Lower lobe of right lung (tissue), 2 donors: ENCODE measurements around the gene AMD1. TPM values are rescaled to one million over a fixed set of nuclear protein-coding genes. Genes with fewer than 3 reads are reported as not detected.

Experiments used
- ATAC-seq, 2 donors: fragments of 200-7000 bp; cut with Tn5 transposase; one replicate each; pipeline ENCODE4 v1.9.1; 2020 to 2022; ENCODE audit warnings: mild to moderate bottlenecking in 2 of 2, moderate library complexity in 2 of 2
- DNase-seq: peaks from one replicate; pipeline ENCODE4 v3.0.0-alpha.2; 2020
- H3K27ac ChIP-seq: fragments of 200-600 bp; one replicate; pipeline ENCODE4 v1.8.0; 2022
- H3K27me3 ChIP-seq: fragments of 200-600 bp; one replicate; pipeline ENCODE4 v1.8.0; 2022; ENCODE audit warnings: low read depth
- H3K36me3 ChIP-seq: fragments of 200-600 bp; one replicate; pipeline ENCODE4 v1.8.0; 2022; ENCODE audit warnings: mild to moderate bottlenecking
- H3K4me1 ChIP-seq: fragments of 200-600 bp; one replicate; pipeline ENCODE4 v1.8.0; 2022
- H3K4me3 ChIP-seq: fragments of 200-600 bp; one replicate; pipeline ENCODE4 v1.8.0; 2022; ENCODE audit warnings: mild to moderate bottlenecking
- H3K9me3 ChIP-seq: fragments of 200-600 bp; one replicate; pipeline ENCODE4 v1.8.0; 2022
- intact Hi-C: fragments of 100-400 bp; cut with DNase I; formaldehyde crosslinking; loops from one replicate; pipeline ENCODE4 v1.11.0; 2022
- total RNA-seq: library from RNA; stranded (reverse); fragmentation: NEBNext Ultra II Directional; extraction: Animal tissue kit (Norgen Biotek cat#: 25700); gene quantifications from one replicate; pipeline ENCODE4 v1.2.1, GENCODE V29; 2021
- TF ChIP-seq, protein P1 (sequence below): fragments of 200-600 bp; IDR thresholded peaks from one replicate; pipeline ENCODE4 v1.8.0; 2022; ENCODE audit warnings: antibody characterized with exemption, mild to moderate bottlenecking
- donor health status: DM: no; HTN: yes; CAD: no; lungs with severe emphysema.

AMD1 gene
- total RNA-seq, 1 donor from 2014 or later = 65.8 TPM

DNA sequence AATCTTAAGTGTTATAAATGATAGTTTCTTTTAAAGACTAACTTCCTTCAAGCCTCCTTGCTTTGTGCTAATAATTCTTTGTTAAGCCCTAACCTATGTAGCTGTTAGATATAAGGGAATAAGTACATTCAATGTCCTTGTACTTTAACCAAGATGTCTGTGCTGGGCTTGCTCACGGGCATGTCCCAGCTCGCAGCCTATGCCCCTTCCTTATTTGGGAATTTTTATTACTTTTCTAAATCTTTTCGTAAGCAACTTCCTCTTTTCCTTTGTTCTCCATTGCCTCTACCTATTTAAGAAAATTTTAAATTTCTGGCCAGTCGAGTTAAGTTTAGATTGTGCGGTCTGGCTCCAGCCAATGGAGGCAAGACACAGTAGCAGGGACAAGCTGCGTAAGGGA is 33.3 kb upstream of the AMD1 start:
- Histone ChIP-seq H3K27ac (no peak overlapping the region), H3K4me1 (no peaks in the 10 kb centered on the region), H3K27me3 (no peaks in the 10 kb centered on the region), H3K9me3 (no peaks in the 10 kb centered on the region), H3K36me3 (no peaks in the 10 kb centered on the region), H3K4me3 (no peak overlapping the region)
- intact Hi-C loops = no loop called here
- DNase-seq (no peak), ATAC-seq (no peak)
- TF ChIP-seq, protein P1, sequence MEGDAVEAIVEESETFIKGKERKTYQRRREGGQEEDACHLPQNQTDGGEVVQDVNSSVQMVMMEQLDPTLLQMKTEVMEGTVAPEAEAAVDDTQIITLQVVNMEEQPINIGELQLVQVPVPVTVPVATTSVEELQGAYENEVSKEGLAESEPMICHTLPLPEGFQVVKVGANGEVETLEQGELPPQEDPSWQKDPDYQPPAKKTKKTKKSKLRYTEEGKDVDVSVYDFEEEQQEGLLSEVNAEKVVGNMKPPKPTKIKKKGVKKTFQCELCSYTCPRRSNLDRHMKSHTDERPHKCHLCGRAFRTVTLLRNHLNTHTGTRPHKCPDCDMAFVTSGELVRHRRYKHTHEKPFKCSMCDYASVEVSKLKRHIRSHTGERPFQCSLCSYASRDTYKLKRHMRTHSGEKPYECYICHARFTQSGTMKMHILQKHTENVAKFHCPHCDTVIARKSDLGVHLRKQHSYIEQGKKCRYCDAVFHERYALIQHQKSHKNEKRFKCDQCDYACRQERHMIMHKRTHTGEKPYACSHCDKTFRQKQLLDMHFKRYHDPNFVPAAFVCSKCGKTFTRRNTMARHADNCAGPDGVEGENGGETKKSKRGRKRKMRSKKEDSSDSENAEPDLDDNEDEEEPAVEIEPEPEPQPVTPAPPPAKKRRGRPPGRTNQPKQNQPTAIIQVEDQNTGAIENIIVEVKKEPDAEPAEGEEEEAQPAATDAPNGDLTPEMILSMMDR = no peak

DNA sequence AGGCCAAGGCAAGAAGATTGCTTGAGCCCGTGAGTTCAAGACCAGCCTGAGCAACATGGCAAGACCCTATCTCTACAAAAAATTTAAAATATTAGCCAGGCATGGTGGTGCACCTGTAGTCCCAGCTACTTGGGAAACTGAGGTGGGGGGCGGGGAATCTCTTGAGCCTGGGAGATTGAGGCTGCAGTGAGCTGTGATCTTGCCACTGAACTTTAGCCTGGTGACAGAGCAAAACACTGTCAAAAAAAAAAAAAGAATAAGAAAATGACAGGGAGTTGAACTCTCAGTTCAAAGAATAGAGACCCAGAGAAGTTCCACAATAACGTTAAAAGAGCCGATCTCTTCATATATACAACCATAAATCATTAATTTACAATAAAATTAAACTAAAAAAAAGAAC is 24.8 kb upstream of the AMD1 start:
- no peaks in the 10 kb centered on the region for H3K9me3 ChIP-seq
- H3K27me3 ChIP-seq = no peaks in the 10 kb centered on the region
- DNase-seq (no peak), ATAC-seq (no peak)
- no peak overlapping the region for H3K27ac ChIP-seq
- no peaks in the 10 kb centered on the region for H3K4me1 ChIP-seq
- no peaks in the 10 kb centered on the region for H3K36me3 ChIP-seq
- TF ChIP-seq, protein P1 = no peak
- H3K4me3 ChIP-seq = no peak overlapping the region
- intact Hi-C loops = no loop called here

DNA sequence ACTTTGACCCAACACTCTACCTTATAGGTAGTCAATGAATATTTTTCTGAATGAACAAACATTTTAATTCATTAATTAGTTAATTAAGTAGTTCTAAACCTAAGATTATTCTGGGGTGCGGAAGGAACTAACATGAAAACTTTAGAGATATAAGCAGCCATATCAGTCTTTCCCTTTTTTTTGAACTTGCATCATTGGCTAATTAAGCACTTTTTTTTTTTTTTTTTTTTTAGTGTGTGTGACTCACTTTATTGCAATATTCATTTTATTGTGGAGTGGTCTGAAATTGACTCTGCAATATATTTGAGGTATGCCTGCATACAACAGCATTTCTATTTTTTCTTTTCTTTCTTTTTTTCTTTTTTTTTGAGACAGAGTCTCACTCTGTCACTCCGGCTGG is 21.8 kb upstream of the AMD1 start:
- Histone ChIP-seq H3K27ac (peak overlapping the region; percentile 72), H3K9me3 (no peaks in the 10 kb centered on the region), H3K4me3 (no peak overlapping the region), H3K4me1 (no peaks in the 10 kb centered on the region), H3K27me3 (no peaks in the 10 kb centered on the region), H3K36me3 (no peaks in the 10 kb centered on the region)
- DNase-seq = no peak
- TF ChIP-seq, protein P1 = no peak
- intact Hi-C loops = no loop called here
- no peak for ATAC-seq

DNA sequence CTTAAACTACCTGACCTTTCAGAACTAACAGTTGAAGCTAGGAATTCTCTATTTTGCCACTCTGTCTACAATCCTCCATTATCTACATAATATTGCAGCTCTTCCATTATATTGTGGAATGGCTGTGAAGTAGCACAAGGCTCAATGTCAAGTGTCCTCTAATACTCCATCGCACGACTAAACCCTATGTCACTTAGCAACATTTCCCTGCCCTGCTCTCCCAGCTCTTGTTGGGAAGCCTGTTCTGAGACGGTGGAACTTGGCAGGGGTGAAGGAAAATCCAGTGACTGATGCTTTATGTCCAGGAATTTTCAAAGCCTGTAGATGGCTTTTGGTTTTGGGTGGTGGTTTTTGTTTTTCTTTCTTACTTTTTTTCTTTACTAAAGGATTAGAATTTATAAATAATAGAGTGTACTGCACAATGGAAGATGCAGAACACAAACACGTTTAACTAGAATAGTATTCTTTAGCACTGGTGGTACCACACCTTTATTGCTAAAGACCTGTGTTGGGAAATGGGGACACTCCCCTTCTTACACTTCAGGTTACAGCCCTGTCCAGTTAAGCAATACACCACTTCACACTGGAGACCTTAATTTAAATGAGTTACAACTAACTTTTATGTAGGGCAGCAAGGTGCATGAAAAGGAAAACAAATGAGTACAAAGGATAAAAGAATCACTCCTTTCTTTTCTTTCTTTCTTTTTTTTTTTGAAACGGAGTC is 20.7 kb upstream of the AMD1 start:
- H3K36me3 ChIP-seq = no peaks in the 10 kb centered on the region
- H3K4me1 ChIP-seq = no peaks in the 10 kb centered on the region
- no peaks in the 10 kb centered on the region for H3K9me3 ChIP-seq
- no peaks in the 10 kb centered on the region for H3K27me3 ChIP-seq
- peak; percentile 88 to 89 for ATAC-seq
- TF ChIP-seq, protein P1 = no peak
- intact Hi-C loops = no loop called here
- no peak overlapping the region for H3K4me3 ChIP-seq
- peak overlapping the region; percentile 72 for H3K27ac ChIP-seq
- DNase-seq = no peak

DNA sequence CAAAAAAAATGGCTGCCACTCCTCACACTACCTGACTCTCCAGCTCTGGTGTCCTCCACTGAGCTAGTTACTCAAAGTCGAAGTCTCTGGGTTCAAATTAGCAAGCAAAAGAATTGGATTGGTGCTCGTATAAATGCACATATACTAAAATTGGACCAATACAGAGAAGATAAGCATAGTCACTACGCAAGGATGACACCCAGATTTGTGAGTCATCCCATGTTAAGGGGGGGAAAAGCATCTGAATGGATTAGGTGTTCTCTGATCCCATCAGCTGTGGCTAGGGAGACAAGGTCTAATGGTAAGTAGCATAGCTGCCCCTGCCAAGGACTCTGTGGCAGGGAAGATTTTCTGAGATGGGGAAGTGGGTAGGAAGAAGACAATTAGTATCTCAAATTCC is 18.3 kb upstream of the AMD1 start:
- H3K9me3 ChIP-seq = no peaks in the 10 kb centered on the region
- no peaks in the 10 kb centered on the region for H3K27me3 ChIP-seq
- H3K4me3 ChIP-seq = no peak overlapping the region
- H3K4me1 ChIP-seq = peaks cover 9% of the 10 kb centered on the region
- H3K27ac ChIP-seq = no peak overlapping the region
- intact Hi-C loops = no loop called here
- ATAC-seq (no peak), DNase-seq (no peak)
- TF ChIP-seq, protein P1 = no peak
- H3K36me3 ChIP-seq = no peaks in the 10 kb centered on the region
